Loucy (cell line): Measurements from ENCODE around the gene TSPAN10.

ENCODE experiments used
- EZH2phosphoT487 ChIP-seq: fragments of 200-600 bp; IDR thresholded peaks from 2 replicates; pipeline ENCODE4 v1.6.1; 2018; ENCODE audit warnings: antibody characterized with exemption, mild to moderate bottlenecking, moderate library complexity, borderline replicate concordance
- TF ChIP-seq, protein P1 (sequence below): fragments of 200-600 bp; sonication (generic); conservative IDR thresholded peaks from 2 replicates; pipeline ENCODE4 v1.5.1; 2014; ENCODE audit warnings: mild to moderate bottlenecking, antibody characterized with exemption, low read length

DNA sequence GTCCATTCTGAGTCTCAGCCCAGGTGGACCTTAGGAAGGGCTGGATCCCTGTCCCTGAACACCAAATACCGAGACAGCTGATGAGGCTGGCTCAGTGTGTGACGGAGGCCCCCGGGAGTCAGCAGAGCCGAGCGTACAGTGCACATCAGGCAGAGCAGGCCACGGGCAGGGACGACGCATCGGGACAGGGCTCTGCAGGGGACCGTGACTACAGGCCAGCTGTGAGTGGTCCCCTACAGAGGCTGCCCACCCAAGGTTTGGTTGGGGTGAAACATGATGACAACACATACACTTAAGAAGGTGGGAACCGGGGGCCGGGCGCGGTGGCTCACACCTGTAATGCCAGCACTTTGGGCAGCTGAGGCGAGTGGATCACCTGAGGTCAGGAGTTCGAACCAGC is 36.0 kb downstream of the TSPAN10 start:
- TF ChIP-seq, protein P1, sequence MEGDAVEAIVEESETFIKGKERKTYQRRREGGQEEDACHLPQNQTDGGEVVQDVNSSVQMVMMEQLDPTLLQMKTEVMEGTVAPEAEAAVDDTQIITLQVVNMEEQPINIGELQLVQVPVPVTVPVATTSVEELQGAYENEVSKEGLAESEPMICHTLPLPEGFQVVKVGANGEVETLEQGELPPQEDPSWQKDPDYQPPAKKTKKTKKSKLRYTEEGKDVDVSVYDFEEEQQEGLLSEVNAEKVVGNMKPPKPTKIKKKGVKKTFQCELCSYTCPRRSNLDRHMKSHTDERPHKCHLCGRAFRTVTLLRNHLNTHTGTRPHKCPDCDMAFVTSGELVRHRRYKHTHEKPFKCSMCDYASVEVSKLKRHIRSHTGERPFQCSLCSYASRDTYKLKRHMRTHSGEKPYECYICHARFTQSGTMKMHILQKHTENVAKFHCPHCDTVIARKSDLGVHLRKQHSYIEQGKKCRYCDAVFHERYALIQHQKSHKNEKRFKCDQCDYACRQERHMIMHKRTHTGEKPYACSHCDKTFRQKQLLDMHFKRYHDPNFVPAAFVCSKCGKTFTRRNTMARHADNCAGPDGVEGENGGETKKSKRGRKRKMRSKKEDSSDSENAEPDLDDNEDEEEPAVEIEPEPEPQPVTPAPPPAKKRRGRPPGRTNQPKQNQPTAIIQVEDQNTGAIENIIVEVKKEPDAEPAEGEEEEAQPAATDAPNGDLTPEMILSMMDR, result no peak
- TF ChIP-seq EZH2phosphoT487, result no peak
